Measurements from ENCODE around the gene TMEM88. TPM values are rescaled to one million over a fixed set of nuclear protein-coding genes. Genes with fewer than 3 reads are reported as not detected.

The TMEM88 gene
- total and polyA plus RNA-seq, 2 of the 13 experiments (the other 11 are each of a cell fraction or from before 2014, with no cell fraction given) = 0.31 to 0.66 TPM

DNA sequence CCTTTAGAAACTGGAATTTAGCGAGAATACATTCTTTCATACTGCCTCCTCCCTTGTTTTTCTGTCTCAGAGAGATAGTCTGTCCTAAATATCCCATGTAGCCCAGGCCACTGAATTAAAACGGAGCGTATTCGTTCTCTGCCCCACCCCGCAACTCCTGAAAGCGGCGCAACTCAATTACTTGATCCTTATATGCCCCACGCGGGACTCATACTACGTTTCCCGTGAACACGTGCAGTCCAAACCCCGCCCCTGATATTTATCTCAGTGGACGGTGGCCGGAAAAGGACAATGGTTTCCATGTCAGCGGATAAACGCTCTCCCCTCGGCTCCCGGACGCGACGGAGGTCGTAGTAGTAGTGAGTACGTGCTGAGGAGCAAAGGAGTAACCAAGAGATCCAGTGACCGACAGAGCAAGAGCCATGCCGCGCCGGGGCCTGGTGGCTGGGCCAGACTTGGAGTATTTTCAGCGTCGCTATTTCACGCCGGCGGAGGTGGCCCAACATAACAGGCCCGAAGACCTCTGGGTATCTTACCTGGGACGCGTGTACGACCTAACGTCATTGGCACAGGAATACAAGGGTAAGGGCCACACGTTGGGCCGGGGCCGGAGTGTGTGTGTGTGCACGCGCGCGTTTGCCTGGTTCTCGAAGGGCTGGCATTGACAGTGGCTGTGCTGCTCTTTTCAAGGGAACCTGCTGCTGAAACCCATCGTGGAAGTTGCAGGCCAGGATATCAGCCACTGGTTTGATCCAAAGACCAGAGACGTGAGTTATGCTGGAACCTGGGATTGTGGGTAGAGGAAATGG is 3.1 kb downstream of the TMEM88 start, which contains the start of gene CYB5D1 (continued):
- TF ChIP-seq SSRP1 (CRISPR knock-in tag; IDR thresholded peaks at IDR 0.05) (no peak), CHD4 (IDR thresholded peaks at IDR 0.05; ENCODE audit: borderline replicate concordance, low read length) (no peak), GATA4 (IDR thresholded peaks at IDR 0.05; ENCODE audit: borderline replicate concordance, low read depth) (peak; percentile 55; the same call in 1 of the 2 replicates), RFX3 (CRISPR knock-in tag; IDR thresholded peaks at IDR 0.05) (peak; percentile 83), ZNF224 (CRISPR knock-in tag; IDR thresholded peaks at IDR 0.05) (no peak), STAT5B (CRISPR knock-in tag; IDR thresholded peaks at IDR 0.05) (no peak), ZNF382 (CRISPR knock-in tag; IDR thresholded peaks at IDR 0.05; ENCODE audit: borderline replicate concordance) (no peak), HNRNPLL (IDR thresholded peaks at IDR 0.05; ENCODE audit: low read depth, low read length, poor library complexity, severe bottlenecking) (no peak), TBP (CRISPR knock-in tag; IDR thresholded peaks at IDR 0.05) (0 out of 2 replicates have a peak, but pooled peaks have one; percentile 73), KMT2B (CRISPR knock-in tag; IDR thresholded peaks at IDR 0.05) (no peak), ZNF644 (CRISPR knock-in tag; IDR thresholded peaks at IDR 0.05; ENCODE audit: low read depth) (no peak), PHF8 (CRISPR knock-in tag; IDR thresholded peaks at IDR 0.05) (peak; percentile 38), KAT8 (CRISPR knock-in tag; IDR thresholded peaks at IDR 0.05) (peak; percentile 10; the same call in 1 of the 2 replicates), NFIB (CRISPR knock-in tag; IDR thresholded peaks at IDR 0.05; ENCODE audit: borderline replicate concordance) (0 out of 2 replicates have a peak, but pooled peaks have one; percentile 28), ZNF564 (CRISPR knock-in tag; IDR thresholded peaks at IDR 0.05) (0 out of 2 replicates have a peak, but pooled peaks have one; percentile 55), GTF3A (CRISPR knock-in tag; conservative IDR thresholded peaks at IDR 0.05) (no peak), HMG20A (CRISPR knock-in tag; IDR thresholded peaks at IDR 0.05; ENCODE audit: borderline replicate concordance) (no peak), KDM2A (CRISPR knock-in tag; IDR thresholded peaks at IDR 0.05; ENCODE audit: borderline replicate concordance, low read depth) (peak; percentile 54; the same call in 1 of the 2 replicates)
- TF ChIP-seq, protein P1, sequence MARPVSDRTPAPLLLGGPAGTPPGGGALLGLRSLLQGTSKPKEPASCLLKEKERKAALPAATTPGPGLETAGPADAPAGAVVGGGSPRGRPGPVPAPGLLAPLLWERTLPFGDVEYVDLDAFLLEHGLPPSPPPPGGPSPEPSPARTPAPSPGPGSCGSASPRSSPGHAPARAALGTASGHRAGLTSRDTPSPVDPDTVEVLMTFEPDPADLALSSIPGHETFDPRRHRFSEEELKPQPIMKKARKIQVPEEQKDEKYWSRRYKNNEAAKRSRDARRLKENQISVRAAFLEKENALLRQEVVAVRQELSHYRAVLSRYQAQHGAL (CRISPR knock-in tag; IDR thresholded peaks at IDR 0.05; ENCODE audit: not compliant biosample characterization) = no peak
- TF ChIP-seq, protein P2, sequence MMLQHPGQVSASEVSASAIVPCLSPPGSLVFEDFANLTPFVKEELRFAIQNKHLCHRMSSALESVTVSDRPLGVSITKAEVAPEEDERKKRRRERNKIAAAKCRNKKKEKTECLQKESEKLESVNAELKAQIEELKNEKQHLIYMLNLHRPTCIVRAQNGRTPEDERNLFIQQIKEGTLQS (CRISPR knock-in tag; IDR thresholded peaks at IDR 0.05) = no peak
- TF ChIP-seq, protein P3, sequence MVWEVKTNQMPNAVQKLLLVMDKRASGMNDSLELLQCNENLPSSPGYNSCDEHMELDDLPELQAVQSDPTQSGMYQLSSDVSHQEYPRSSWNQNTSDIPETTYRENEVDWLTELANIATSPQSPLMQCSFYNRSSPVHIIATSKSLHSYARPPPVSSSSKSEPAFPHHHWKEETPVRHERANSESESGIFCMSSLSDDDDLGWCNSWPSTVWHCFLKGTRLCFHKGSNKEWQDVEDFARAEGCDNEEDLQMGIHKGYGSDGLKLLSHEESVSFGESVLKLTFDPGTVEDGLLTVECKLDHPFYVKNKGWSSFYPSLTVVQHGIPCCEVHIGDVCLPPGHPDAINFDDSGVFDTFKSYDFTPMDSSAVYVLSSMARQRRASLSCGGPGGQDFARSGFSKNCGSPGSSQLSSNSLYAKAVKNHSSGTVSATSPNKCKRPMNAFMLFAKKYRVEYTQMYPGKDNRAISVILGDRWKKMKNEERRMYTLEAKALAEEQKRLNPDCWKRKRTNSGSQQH (CRISPR knock-in tag; IDR thresholded peaks at IDR 0.05; ENCODE audit: low read depth) = peak; percentile 86
- TF ChIP-seq, protein P4, sequence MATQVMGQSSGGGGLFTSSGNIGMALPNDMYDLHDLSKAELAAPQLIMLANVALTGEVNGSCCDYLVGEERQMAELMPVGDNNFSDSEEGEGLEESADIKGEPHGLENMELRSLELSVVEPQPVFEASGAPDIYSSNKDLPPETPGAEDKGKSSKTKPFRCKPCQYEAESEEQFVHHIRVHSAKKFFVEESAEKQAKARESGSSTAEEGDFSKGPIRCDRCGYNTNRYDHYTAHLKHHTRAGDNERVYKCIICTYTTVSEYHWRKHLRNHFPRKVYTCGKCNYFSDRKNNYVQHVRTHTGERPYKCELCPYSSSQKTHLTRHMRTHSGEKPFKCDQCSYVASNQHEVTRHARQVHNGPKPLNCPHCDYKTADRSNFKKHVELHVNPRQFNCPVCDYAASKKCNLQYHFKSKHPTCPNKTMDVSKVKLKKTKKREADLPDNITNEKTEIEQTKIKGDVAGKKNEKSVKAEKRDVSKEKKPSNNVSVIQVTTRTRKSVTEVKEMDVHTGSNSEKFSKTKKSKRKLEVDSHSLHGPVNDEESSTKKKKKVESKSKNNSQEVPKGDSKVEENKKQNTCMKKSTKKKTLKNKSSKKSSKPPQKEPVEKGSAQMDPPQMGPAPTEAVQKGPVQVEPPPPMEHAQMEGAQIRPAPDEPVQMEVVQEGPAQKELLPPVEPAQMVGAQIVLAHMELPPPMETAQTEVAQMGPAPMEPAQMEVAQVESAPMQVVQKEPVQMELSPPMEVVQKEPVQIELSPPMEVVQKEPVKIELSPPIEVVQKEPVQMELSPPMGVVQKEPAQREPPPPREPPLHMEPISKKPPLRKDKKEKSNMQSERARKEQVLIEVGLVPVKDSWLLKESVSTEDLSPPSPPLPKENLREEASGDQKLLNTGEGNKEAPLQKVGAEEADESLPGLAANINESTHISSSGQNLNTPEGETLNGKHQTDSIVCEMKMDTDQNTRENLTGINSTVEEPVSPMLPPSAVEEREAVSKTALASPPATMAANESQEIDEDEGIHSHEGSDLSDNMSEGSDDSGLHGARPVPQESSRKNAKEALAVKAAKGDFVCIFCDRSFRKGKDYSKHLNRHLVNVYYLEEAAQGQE (IDR thresholded peaks at IDR 0.05; ENCODE audit: borderline replicate concordance in 1 of 2, low read depth in 1 of 2, low read length in 2 of 2) = no peak
- TF ChIP-seq, protein P5, sequence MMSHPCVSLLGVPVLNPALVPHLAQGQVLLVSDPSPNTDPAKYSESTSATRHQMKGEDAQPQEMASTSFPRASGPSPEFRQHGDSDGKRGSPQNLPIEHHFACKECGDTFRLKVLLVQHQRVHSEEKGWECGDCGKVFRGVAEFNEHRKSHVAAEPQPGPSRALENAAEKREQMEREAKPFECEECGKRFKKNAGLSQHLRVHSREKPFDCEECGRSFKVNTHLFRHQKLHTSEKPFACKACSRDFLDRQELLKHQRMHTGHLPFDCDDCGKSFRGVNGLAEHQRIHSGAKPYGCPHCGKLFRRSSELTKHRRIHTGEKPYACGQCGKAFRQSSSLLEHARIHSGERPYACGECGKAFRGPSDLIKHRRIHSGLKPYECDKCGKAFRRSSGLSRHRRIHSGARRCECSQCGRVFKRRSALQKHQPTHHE (CRISPR knock-in tag; IDR thresholded peaks at IDR 0.05; ENCODE audit: borderline replicate concordance) = no peak

All from HepG2 (cell line).